GM10266 (cell line): ENCODE results near the gene TNFRSF14.

ENCODE experiments used
- DNase-seq: peaks from one replicate; pipeline ENCODE4 v3.0.0; 2012; ENCODE audit errors: extremely low spot score
- CTCF ChIP-seq: IDR thresholded peaks from 2 replicates; pipeline ENCODE4 v1.5.1; 2012; ENCODE audit warnings: mild to moderate bottlenecking, low read depth; ENCODE audit not compliant: control insufficient read depth, insufficient read depth; ENCODE audit errors: missing control alignments

Gene TNFRSF14

GRCh38 chr1:2602311-2602835 lies 46.2 kb downstream of the TNFRSF14 start:
- no peak for DNase-seq
- TF ChIP-seq CTCF: no peak

GRCh38 chr1:2602866-2603520 lies 46.8 kb downstream of the TNFRSF14 start:
- no peak for DNase-seq
- TF ChIP-seq CTCF: no peak

GRCh38 chr1:2603521-2604155 lies 47.5 kb downstream of the TNFRSF14 start:
- TF ChIP-seq CTCF: no peak
- DNase-seq: no peak

GRCh38 chr1:2604156-2604843 lies 48.1 kb downstream of the TNFRSF14 start:
- no peak for TF ChIP-seq CTCF
- no peak for DNase-seq

- no peak for DNase-seq
- no peak for TF ChIP-seq CTCF
Observed at GRCh38 chr1:2604844-2605508, 48.8 kb downstream of the TNFRSF14 start.

GRCh38 chr1:2605509-2606395 lies 49.6 kb downstream of the TNFRSF14 start:
- no peak for TF ChIP-seq CTCF
- no peak for DNase-seq
